ENCODE measurements around the gene ANKRD52.

DNA sequence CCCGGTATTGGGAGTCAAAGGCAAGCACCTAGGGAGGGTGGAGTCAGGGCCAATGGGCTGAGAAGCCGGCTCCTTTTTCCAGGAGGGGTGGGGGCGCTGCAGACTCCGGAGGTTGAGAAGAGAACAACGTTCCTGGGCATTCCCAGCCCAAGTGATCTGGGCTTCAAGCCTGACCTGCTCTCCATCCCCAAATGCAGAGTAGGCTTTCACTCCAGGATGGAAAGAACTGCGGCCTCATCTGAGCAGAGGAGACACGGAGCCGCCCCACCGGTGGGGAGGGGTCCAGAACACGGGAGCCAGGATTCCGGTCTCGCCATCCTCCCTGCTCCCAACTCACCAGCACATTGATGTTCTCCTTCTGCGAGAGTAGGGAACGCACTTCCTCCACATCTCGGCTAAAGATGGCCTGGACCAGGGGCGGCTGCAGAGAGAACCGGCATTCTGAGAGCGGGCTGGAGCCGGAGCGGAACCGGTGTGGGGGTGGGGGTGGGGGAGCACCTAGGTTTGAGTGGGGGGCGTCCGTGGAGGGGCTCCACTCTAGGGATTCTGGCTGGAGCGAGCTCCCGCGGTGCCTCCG lies 605 bp downstream of the ANKRD52 start:
- TF ChIP-seq YY1 (IDR thresholded peaks at IDR 0.05; ENCODE audit: insufficient read depth, insufficient read length): no peak
- no peak for TF ChIP-seq ZNF274 (IDR thresholded peaks at IDR 0.05; ENCODE audit: low read depth, low read length)

Measured in NT2/D1 (cell line).